Measurements from ENCODE around the gene PLXNA4.

DNA sequence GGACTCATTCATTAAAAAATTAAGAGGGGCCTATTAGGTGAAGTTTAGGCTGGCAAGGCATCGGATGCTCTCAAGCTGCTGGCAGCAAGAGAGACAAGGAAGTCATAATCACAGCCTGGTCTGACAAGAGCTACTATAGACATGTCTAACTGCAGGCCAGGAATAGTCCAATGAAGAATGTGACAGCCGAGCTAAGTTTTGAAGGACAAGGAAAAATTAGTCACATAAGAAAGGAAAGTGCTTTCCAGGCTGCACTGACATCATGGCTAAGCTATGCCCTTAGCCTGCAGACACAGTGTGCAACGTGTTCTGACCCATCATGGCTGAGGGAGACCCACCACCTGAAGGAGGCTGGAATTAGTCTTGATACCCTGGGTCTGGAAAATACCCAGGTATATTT, 281.1 kb downstream of the PLXNA4 start:
- TF ChIP-seq, protein P1, sequence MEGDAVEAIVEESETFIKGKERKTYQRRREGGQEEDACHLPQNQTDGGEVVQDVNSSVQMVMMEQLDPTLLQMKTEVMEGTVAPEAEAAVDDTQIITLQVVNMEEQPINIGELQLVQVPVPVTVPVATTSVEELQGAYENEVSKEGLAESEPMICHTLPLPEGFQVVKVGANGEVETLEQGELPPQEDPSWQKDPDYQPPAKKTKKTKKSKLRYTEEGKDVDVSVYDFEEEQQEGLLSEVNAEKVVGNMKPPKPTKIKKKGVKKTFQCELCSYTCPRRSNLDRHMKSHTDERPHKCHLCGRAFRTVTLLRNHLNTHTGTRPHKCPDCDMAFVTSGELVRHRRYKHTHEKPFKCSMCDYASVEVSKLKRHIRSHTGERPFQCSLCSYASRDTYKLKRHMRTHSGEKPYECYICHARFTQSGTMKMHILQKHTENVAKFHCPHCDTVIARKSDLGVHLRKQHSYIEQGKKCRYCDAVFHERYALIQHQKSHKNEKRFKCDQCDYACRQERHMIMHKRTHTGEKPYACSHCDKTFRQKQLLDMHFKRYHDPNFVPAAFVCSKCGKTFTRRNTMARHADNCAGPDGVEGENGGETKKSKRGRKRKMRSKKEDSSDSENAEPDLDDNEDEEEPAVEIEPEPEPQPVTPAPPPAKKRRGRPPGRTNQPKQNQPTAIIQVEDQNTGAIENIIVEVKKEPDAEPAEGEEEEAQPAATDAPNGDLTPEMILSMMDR (IDR thresholded peaks at IDR 0.05; ENCODE audit: insufficient read depth, low read length, poor library complexity, severe bottlenecking) = no peak
- TF ChIP-seq EZH2phosphoT487 (conservative IDR thresholded peaks at IDR 0.05; ENCODE audit: low read length) = no peak
